Adrenal gland (tissue), 12 donors: Measurements from ENCODE around the gene PXN. TPM values are rescaled to one million over a fixed set of nuclear protein-coding genes. Genes with fewer than 3 reads are reported as not detected.
"Not testable (repeated sequence)": the region's sequence is repeated elsewhere in the genome, so short reads cannot be mapped to it uniquely, and the experiment has no call there.

Experiments
- DNase-seq, 7 donors: peaks; one replicate each; pipeline ENCODE4 v3.0.0-alpha.2; 2019 to 2020
- H3K27ac ChIP-seq, 5 donors: fragments of 200-600 bp; sonication (generic) in 4 of 5; 1 replicate in 3 of 5; 2 replicates in 2 of 5; pipeline versions ENCODE4 v1.5.1 to v1.8.0; 2016 to 2020; ENCODE audit warnings: mild to moderate bottlenecking in 1 of 5
- H3K27me3 ChIP-seq: fragments of 200-600 bp; 2 replicates; pipeline ENCODE4 v1.8.0; 2021
- H3K36me3 ChIP-seq, 2 donors: fragments of 200-600 bp; replicated peaks in 1 of 2; 1 replicate in 1 of 2; 2 replicates in 1 of 2; pipeline versions ENCODE4 v1.5.1 to v1.8.0; 2018 to 2022
- H3K4me1 ChIP-seq, 2 donors: fragments of 200-600 bp; replicated peaks in 1 of 2; 1 replicate in 1 of 2; 2 replicates in 1 of 2; pipeline versions ENCODE4 v1.5.1 to v1.8.0; 2018 to 2021
- H3K4me3 ChIP-seq, 4 donors: fragments of 200-600 bp; sonication (generic) in 3 of 4; one replicate each; pipeline ENCODE4 v1.5.1; 2016 to 2018
- H3K9me3 ChIP-seq, 3 donors: fragments of 200-600 bp; sonication (generic) in 1 of 3; replicated peaks in 1 of 3; 1 replicate in 2 of 3; 2 replicates in 1 of 3; pipeline versions ENCODE4 v1.5.1 to v1.8.0; 2016 to 2021
- POLR2A ChIP-seq, 2 donors: fragments of 450-650 bp; IDR thresholded peaks; one replicate each; pipeline ENCODE4 v1.6.1; 2017; ENCODE audit warnings: antibody characterized with exemption in 2 of 2, mild to moderate bottlenecking in 2 of 2, moderate library complexity in 1 of 2
- WGBS, 4 donors: extraction: QIAGEN DNeasy Blood & Tissue Kit in 2 of 4; methylation state at CpG; one replicate each; pipeline versions ENCODE4 v1.1.5 to v1.1.7; 2013 to 2017; 5-methylcytosine and 5-hydroxymethylcytosine counted together
- intact Hi-C, 2 donors: fragments of 100-400 bp; cut with DNase I; formaldehyde crosslinking; loops; one replicate each; pipeline versions ENCODE4 v1.14.1 to v1.15.0; 2022 to 2023
- polyA plus RNA-seq, 3 donors: library from polyadenylated mRNA; stranded (reverse); fragments of 200-250 nt in 2 of 3; fragments of 350-450 nt in 1 of 3; fragmentation: Illumina TruSeq in 1 of 3; extraction: RNeasy Lipid Tissue Mini Kit (QIAGEN cat#74804) in 1 of 3; gene quantifications; one replicate each; pipeline ENCODE4 v1.2.3, GENCODE V29; 2013 to 2014
- total RNA-seq, 9 donors: library from RNA; depleted of rRNA in 4 of 9; stranded (reverse); fragments of >200 nt in 4 of 9; fragments of 120-200 nt in 1 of 9; fragmentation: NEBNext Ultra II Directional in 1 of 9; extraction: Animal tissue kit (Norgen Biotek cat#: 25700) in 1 of 9; gene quantifications; one replicate each; pipeline versions ENCODE4 v1.1.0 to v1.2.4, GENCODE V29; 2013 to 2023
- TF ChIP-seq, protein P1 (sequence below), 6 experiments: fragments of 450-650 bp in 4 of 6; fragments of 200-600 bp in 2 of 6; sonication (generic) in 1 of 6; IDR thresholded peaks; 1 replicate in 5 of 6; 2 replicates in 1 of 6; pipeline versions ENCODE4 v1.5.1 to v1.8.0; 2016 to 2021; ENCODE audit warnings: antibody characterized with exemption in 6 of 6, mild to moderate bottlenecking in 2 of 6, moderate library complexity in 1 of 6
- donor health status: healthy with polysubstance abuse.
- donor health status: Bipolar disorder and iron deficiency.
- donor health status: DM: yes; HTN: yes; CAD: no.
- donor health status: DM: no; HTN: no; CAD: no.
- donor health status: DM: no; HTN: no; CAD: no.
- donor health status: DM: yes; HTN: yes; CAD: no.

The PXN gene
- total and polyA plus RNA-seq, 12 donors: 12.5 to 156 (median 92.4) TPM

DNA sequence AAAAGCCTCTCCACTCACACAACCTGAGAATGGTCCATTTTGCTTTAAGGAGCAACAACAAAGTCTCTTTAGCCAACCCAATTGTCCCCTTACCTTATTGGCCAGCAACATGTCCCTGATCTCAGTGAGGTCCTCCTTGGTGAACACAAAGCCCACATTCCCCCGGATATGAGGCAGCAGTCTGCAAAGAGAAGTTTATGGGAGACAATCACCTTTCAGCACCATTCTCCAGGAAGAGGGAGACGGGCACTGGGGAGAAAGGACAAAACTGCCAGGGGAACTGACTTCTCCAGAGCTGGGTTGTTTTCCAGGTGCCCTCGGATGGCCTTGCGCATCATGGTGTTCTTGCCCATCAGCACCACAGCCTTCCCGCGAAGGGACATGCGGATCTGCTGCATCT lies 66.5 kb downstream of the PXN start:
- Histone ChIP-seq H3K4me3 (peak overlapping the region in 1 of 4 donors; percentile 61), H3K27ac (peak overlapping the region in 2 of 5 donors; percentile 81 to 89), H3K36me3 (peaks cover 0 to 39% of the 10 kb centered on the region in 2 donors), H3K27me3 (no peaks in the 10 kb centered on the region), H3K9me3 (no peaks in the 10 kb centered on the region), H3K4me1 (peaks cover 21 to 55% of the 10 kb centered on the region in 2 donors)
- no peak for TF ChIP-seq POLR2A (IDR thresholded peaks at IDR 0.05)
- TF ChIP-seq, protein P1, sequence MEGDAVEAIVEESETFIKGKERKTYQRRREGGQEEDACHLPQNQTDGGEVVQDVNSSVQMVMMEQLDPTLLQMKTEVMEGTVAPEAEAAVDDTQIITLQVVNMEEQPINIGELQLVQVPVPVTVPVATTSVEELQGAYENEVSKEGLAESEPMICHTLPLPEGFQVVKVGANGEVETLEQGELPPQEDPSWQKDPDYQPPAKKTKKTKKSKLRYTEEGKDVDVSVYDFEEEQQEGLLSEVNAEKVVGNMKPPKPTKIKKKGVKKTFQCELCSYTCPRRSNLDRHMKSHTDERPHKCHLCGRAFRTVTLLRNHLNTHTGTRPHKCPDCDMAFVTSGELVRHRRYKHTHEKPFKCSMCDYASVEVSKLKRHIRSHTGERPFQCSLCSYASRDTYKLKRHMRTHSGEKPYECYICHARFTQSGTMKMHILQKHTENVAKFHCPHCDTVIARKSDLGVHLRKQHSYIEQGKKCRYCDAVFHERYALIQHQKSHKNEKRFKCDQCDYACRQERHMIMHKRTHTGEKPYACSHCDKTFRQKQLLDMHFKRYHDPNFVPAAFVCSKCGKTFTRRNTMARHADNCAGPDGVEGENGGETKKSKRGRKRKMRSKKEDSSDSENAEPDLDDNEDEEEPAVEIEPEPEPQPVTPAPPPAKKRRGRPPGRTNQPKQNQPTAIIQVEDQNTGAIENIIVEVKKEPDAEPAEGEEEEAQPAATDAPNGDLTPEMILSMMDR (IDR thresholded peaks at IDR 0.05): no peak
- no peak for DNase-seq
- 59 to 67% (median 62%) methylated on average over 7 of the region's 7 CpGs for WGBS, 4 donors
- intact Hi-C loops: no loop called here

DNA sequence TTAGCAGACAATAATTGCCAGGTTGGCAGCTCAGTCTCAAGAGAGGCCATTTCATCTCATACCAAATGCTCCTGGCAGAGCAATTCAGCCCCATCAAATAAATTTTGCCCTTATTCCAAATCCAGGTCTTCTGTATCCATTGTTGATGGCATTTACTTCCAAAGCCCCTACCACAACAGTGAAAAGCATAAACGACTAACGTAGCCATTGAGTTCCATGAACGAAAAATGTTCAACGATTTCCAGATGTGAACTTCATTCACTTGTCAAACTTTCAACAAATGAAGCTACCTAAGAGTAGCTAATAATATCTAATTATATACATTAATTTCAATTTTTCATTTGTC lies 68.0 kb downstream of the PXN start:
- H3K36me3 ChIP-seq: peaks cover 0 to 39% of the 10 kb centered on the region in 2 donors

GRCh38 chr12:120196817-120197541 lies 68.6 kb downstream of the PXN start:
- intact Hi-C loops, DNase-seq, H3K4me3 ChIP-seq, H3K27me3 ChIP-seq, H3K9me3 ChIP-seq: not testable (repeated sequence)
- peak overlapping the region in 1 of 5 donors; percentile 32 for H3K27ac ChIP-seq
- WGBS, 4 donors: 62 to 77% (median 66%) methylated on average over 7 of the region's 7 CpGs
- H3K4me1 ChIP-seq: peaks cover 28 to 74% of the 10 kb centered on the region in 2 donors
- H3K36me3 ChIP-seq: peaks cover 0 to 39% of the 10 kb centered on the region in 2 donors

More for the DNA sequence above, 68.0 kb downstream of the PXN start:
- intact Hi-C loops: no loop called here
- DNase-seq: no peak
- no peak for TF ChIP-seq POLR2A (IDR thresholded peaks at IDR 0.05)
- TF ChIP-seq, protein P1 (IDR thresholded peaks at IDR 0.05): no peak
- no peaks in the 10 kb centered on the region for H3K9me3 ChIP-seq
- H3K4me3 ChIP-seq: no peak overlapping the region
- no peaks in the 10 kb centered on the region for H3K27me3 ChIP-seq
- H3K4me1 ChIP-seq: peaks cover 28 to 70% of the 10 kb centered on the region in 2 donors
- 75 to 83% (median 78%) methylated on average over 4 of the region's 4 CpGs for WGBS, 4 donors
- H3K27ac ChIP-seq: no peak overlapping the region

DNA sequence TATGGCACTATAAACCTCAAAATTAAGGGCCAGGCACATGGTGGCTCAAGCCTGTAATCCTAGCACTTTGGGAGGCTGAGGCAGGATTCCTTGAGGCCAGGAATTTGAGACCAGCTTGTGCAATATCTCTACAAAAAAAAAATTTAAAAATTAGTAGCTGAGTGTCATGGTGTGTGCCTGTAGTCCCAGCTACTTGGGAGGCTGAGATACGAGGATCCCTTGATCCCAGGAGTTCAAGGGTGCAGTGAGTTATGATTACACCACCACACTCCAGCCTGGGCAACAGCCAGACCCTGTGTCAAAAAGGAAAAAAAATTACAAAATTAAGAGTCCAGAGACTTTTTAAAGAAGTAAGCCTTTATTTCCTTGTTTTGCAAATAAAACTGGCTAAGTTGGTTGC lies 69.2 kb downstream of the PXN start:
- H3K4me3 ChIP-seq: no peak overlapping the region
- H3K36me3 ChIP-seq: peaks cover 0 to 39% of the 10 kb centered on the region in 2 donors
- DNase-seq: peak in 2 of 7 donors; percentile 44 to 62
- H3K4me1 ChIP-seq: peaks cover 28 to 74% of the 10 kb centered on the region in 2 donors
- peak overlapping the region in 2 of 5 donors; percentile 86 to 89 for H3K27ac ChIP-seq
- no peaks in the 10 kb centered on the region for H3K27me3 ChIP-seq
- intact Hi-C loops: no loop called here
- WGBS, 4 donors: 14 to 32% (median 22%) methylated on average over 1 of the region's 1 CpG
- no peaks in the 10 kb centered on the region for H3K9me3 ChIP-seq
- TF ChIP-seq POLR2A (IDR thresholded peaks at IDR 0.05): no peak
- TF ChIP-seq, protein P1 (IDR thresholded peaks at IDR 0.05): no peak
